K562 (cell line): ENCODE measurements around the gene BRPF1. TPM values are rescaled to one million over a fixed set of nuclear protein-coding genes. Genes with fewer than 3 reads are reported as not detected.

Experiments
- ATAC-seq: fragments of 200-7000 bp; cut with Tn5 transposase; 3 replicates; pipeline ENCODE4 v1.9.1; 2020; ENCODE audit warnings: moderate library complexity
- BruUV-seq: library from RNA; stranded (reverse); fragments of 400-500 nt; replicated peaks from 2 replicates; lab custom pipeline; 2021; lab: Mats Ljungman, UMichigan
- CTCF ChIA-PET: fragments of 300-600 bp; formaldehyde crosslinking; extraction: SDS; loops from one replicate; lab custom pipeline; 2021; ENCODE audit warnings: low intra/inter-chr PET ratio; lab: Yijun Ruan, JAX
- POLR2A ChIA-PET: fragments of 300-600, 350-650 bp; sonication (Branson Sonifier 250); formaldehyde crosslinking; extraction: SDS; loops from one replicate; lab custom pipeline; 2021; ENCODE audit warnings: antibody characterized with exemption, inconsistent platforms; lab: Yijun Ruan, JAX
- DNase-seq, 4 experiments: peaks; one replicate each; pipeline versions ENCODE4 v3.0.0 to v3.0.0-alpha.2; 2011 to 2018; ENCODE audit warnings: low spot score in 3 of 4, mixed read lengths in 3 of 4; ENCODE audit errors: extremely low read depth in 1 of 4
- FAIRE-seq: peaks from 2 replicates; lab custom pipeline; 2011; peaks lifted over from hg19 to GRCh38; lab: Jason Lieb, UNC
- H2AFZ ChIP-seq: 2 replicates; pipeline ENCODE4 v1.6.0; 2011; ENCODE audit warnings: low read depth, low read length, control low read depth, inconsistent platforms
- H3K27ac ChIP-seq: fragments of 200-600 bp; 3 replicates; pipeline ENCODE4 v1.8.0; 2011; ENCODE audit warnings: low read depth, mild to moderate bottlenecking, control low read depth, inconsistent platforms, low read length, moderate library complexity, mixed read lengths; ENCODE audit errors: extremely low read depth
- H3K27me3 ChIP-seq, 2 experiments: fragments of 300-600 bp in 1 of 2; 2 replicates in 1 of 2; 3 replicates in 1 of 2; pipeline versions ENCODE4 v1.6.0 to v1.8.0; 2011; ENCODE audit warnings: inconsistent platforms in 2 of 2, low read length in 2 of 2, mild to moderate bottlenecking in 1 of 2, mixed read lengths in 1 of 2, moderate library complexity in 1 of 2; ENCODE audit not compliant: control insufficient read depth in 2 of 2, insufficient read depth in 2 of 2
- H3K36me3 ChIP-seq: fragments of 300-600 bp; 3 replicates; pipeline ENCODE4 v1.8.0; 2011; ENCODE audit warnings: mild to moderate bottlenecking, low read length, inconsistent platforms; ENCODE audit not compliant: control insufficient read depth, insufficient read depth
- H3K4me1 ChIP-seq, 2 experiments: fragments of 200-600 bp in 1 of 2; replicated peaks in 1 of 2; 2 replicates in 1 of 2; 3 replicates in 1 of 2; pipeline versions ENCODE4 v1.5.1 to v1.8.0; 2011; ENCODE audit warnings: inconsistent platforms in 2 of 2, low read length in 2 of 2, mild to moderate bottlenecking in 1 of 2, mixed read lengths in 1 of 2, moderate library complexity in 1 of 2; ENCODE audit not compliant: control insufficient read depth in 2 of 2, insufficient read depth in 2 of 2
- H3K4me2 ChIP-seq: 2 replicates; pipeline ENCODE4 v1.6.1; 2011; ENCODE audit warnings: low read length, control low read depth, inconsistent platforms, mixed read lengths; ENCODE audit not compliant: insufficient read depth
- H3K4me3 ChIP-seq: fragments of 200-600 bp; sonication (generic), shearing (Covaris generic); 2 replicates; pipeline ENCODE4 v1.5.1; 2016; ENCODE audit warnings: control low read depth, inconsistent platforms
- H3K79me2 ChIP-seq: fragments of 200-600 bp; 3 replicates; pipeline ENCODE4 v1.8.0; 2011; ENCODE audit warnings: low read length, inconsistent platforms; ENCODE audit not compliant: control insufficient read depth, insufficient read depth
- H3K9ac ChIP-seq, 2 experiments: 2 replicates each; pipeline versions ENCODE4 v1.6.0 to v1.6.1; 2011; ENCODE audit warnings: low read depth in 2 of 2, low read length in 2 of 2, control low read depth in 1 of 2, inconsistent platforms in 1 of 2, mild to moderate bottlenecking in 1 of 2, mixed read lengths in 1 of 2; ENCODE audit not compliant: insufficient read depth in 1 of 2
- H3K9me1 ChIP-seq: one replicate; pipeline ENCODE4 v1.6.0; 2011; ENCODE audit warnings: inconsistent platforms, mild to moderate bottlenecking, low read length, moderate library complexity; ENCODE audit not compliant: control insufficient read depth, insufficient read depth
- H3K9me3 ChIP-seq: replicated peaks from 2 replicates; pipeline ENCODE4 v1.5.1; 2011; ENCODE audit warnings: low read depth, low read length, inconsistent platforms; ENCODE audit not compliant: control insufficient read depth, insufficient read depth
- H4K20me1 ChIP-seq: replicated peaks from 2 replicates; pipeline ENCODE4 v1.6.1; 2011; ENCODE audit warnings: low read length, inconsistent platforms, mixed read lengths; ENCODE audit not compliant: control insufficient read depth, insufficient read depth
- EGR1 ChIP-seq: fragments of 450-650 bp; conservative IDR thresholded peaks from 2 replicates; pipeline ENCODE4 v1.6.1; 2017; ENCODE audit warnings: mild to moderate bottlenecking
- MCM7 ChIP-seq, 2 experiments: fragments of 450-650 bp; IDR thresholded peaks; 2 replicates each; pipeline ENCODE4 v1.6.1; 2016 to 2018
- RBBP5 ChIP-seq: fragments of 200-600 bp; sonication (generic); IDR thresholded peaks from 2 replicates; pipeline ENCODE4 v1.6.1; 2012; ENCODE audit warnings: borderline replicate concordance, mild to moderate bottlenecking, low read length, control low read depth, inconsistent platforms; ENCODE audit not compliant: insufficient read depth, poor library complexity, severe bottlenecking
- TAF1 ChIP-seq: IDR thresholded peaks from 2 replicates; pipeline ENCODE4 v1.6.1; 2011; ENCODE audit warnings: mild to moderate bottlenecking, low read length, moderate library complexity; ENCODE audit not compliant: insufficient read depth, control insufficient read depth, severe bottlenecking; ENCODE audit errors: extremely low read depth
- ZNF644 ChIP-seq: fragments of 200-800 bp; sonication (Bioruptor generic); IDR thresholded peaks from 2 replicates; pipeline ENCODE4 v1.6.1; 2016; ENCODE audit warnings: low read depth, missing genetic modification characterization, missing compliant biosample characterization
- WGBS: fragments of 100-300 bp; shearing (Covaris generic); methylation state at CpG from one replicate; pipeline ENCODE4 v1.1.6; 2016; ENCODE audit warnings: low coverage, mixed read lengths; ENCODE audit not compliant: insufficient coverage; ENCODE audit errors: missing lambda C conversion rate; 5-methylcytosine and 5-hydroxymethylcytosine counted together
- in situ Hi-C: fragments of 300-500 bp; cut with MboI; formaldehyde crosslinking; loops from 4 replicates; pipeline ENCODE4 v1.15.0; 2018; ENCODE audit warnings: inconsistent platforms, mixed read lengths
- intact Hi-C: fragments of 100-400 bp; cut with micrococcal nuclease; formaldehyde crosslinking; loops from 2 replicates; pipeline ENCODE4 v1.14.2; 2022
- polyA plus RNA-seq, 8 experiments: library from polyadenylated mRNA; depleted of rRNA in 4 of 8; stranded (reverse) in 5 of 8; unstranded in 3 of 8; fragments of >200 nt; fragmentation: Nextera tagmentation in 2 of 8; fragmentation: Illumina TruSeq in 1 of 8; extraction: Ambion mirVana in 2 of 8; extraction: Trizol in 1 of 8; gene quantifications; 2 replicates each; pipeline versions ENCODE4 v1.2.1 to v1.2.3, GENCODE V29; 2011 to 2014; ENCODE audit warnings: inconsistent platforms in 1 of 8, missing spikeins in 1 of 8
- total RNA-seq, 7 experiments: library from RNA; depleted of rRNA in 6 of 7; stranded (reverse); fragments of >200 nt in 6 of 7; fragmentation: Illumina TruSeq in 2 of 7; extraction: Trizol in 2 of 7; gene quantifications; 2 replicates each; pipeline versions ENCODE4 v1.2.1 to v1.2.3, GENCODE V29; 2011 to 2021; ENCODE audit warnings: low replicate concordance in 1 of 7
- TF ChIP-seq, protein P1 (sequence below): sonication (generic); formaldehyde crosslinking; IDR thresholded peaks from 2 replicates; pipeline ENCODE4 v1.8.0; 2023; ENCODE audit warnings: missing genetic modification reagents, mild to moderate bottlenecking, borderline replicate concordance
- TF ChIP-seq, protein P2 (sequence below), 2 experiments: fragments of 450-650 bp in 1 of 2; sonication (generic) in 1 of 2; formaldehyde crosslinking; conservative IDR thresholded peaks; 2 replicates each; pipeline versions ENCODE4 v1.4.0 to v1.8.1; 2020 to 2022; ENCODE audit warnings: mild to moderate bottlenecking in 1 of 2, missing genetic modification reagents in 1 of 2

BRPF1 gene
- total and polyA plus RNA-seq, 9 of the 15 experiments (the other 6 are each of a cell fraction or from before 2014, with no cell fraction given): 1.1 to 40.2 (median 23.5) TPM

DNA sequence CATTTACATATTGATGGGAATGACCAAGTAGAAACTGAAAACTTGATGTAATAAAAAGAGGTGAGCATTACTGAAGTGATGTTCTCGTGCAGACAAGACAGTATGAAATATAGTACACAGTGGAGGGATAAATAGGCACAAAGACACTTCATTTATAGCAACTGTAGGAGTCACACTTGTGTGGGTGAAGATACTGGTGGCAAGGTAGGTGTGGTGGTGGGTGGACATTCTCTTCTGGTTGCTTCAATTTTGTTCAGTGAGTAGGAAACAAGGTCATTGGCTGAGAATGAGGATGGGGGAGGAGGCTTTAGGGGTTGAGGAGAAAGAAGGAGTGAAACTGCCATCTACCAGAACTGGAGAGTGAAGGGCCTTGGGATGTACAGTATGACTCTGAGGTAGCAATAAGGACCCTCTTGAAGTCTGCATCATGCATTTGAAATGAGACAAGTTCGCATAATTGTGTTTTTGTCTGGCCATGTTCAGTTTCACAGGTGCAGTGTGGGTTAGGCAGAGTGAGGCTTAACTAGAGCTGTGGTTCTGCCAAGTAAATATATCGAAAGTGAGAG, 21.3 kb upstream of the BRPF1 start:
- peaks cover 1 to 3% of the 10 kb centered on the region in 2 experiments; a peak in 2 of 5 replicates for H3K4me1 ChIP-seq
- no peaks in the 10 kb centered on the region for H3K36me3 ChIP-seq
- H3K27me3 ChIP-seq: peaks cover 32 to 37% of the 10 kb centered on the region in 2 experiments
- H2AFZ ChIP-seq: no peak overlapping the region
- peak; percentile 52 for FAIRE-seq
- in situ Hi-C loops: no loop called here
- ChIA-PET CTCF (no interaction called here), POLR2A (interaction anchor here (1.4 kb wide), 1 partner anchor 11 kb away, joined by 4 read pairs; no protein-coding TSS in a partner anchor)
- intact Hi-C loops: loop anchor here (10.0 kb wide), 2 partner anchors 125 to 355 kb away; no protein-coding TSS in a partner anchor
- no peaks in the 10 kb centered on the region for H4K20me1 ChIP-seq
- TF ChIP-seq, protein P1, sequence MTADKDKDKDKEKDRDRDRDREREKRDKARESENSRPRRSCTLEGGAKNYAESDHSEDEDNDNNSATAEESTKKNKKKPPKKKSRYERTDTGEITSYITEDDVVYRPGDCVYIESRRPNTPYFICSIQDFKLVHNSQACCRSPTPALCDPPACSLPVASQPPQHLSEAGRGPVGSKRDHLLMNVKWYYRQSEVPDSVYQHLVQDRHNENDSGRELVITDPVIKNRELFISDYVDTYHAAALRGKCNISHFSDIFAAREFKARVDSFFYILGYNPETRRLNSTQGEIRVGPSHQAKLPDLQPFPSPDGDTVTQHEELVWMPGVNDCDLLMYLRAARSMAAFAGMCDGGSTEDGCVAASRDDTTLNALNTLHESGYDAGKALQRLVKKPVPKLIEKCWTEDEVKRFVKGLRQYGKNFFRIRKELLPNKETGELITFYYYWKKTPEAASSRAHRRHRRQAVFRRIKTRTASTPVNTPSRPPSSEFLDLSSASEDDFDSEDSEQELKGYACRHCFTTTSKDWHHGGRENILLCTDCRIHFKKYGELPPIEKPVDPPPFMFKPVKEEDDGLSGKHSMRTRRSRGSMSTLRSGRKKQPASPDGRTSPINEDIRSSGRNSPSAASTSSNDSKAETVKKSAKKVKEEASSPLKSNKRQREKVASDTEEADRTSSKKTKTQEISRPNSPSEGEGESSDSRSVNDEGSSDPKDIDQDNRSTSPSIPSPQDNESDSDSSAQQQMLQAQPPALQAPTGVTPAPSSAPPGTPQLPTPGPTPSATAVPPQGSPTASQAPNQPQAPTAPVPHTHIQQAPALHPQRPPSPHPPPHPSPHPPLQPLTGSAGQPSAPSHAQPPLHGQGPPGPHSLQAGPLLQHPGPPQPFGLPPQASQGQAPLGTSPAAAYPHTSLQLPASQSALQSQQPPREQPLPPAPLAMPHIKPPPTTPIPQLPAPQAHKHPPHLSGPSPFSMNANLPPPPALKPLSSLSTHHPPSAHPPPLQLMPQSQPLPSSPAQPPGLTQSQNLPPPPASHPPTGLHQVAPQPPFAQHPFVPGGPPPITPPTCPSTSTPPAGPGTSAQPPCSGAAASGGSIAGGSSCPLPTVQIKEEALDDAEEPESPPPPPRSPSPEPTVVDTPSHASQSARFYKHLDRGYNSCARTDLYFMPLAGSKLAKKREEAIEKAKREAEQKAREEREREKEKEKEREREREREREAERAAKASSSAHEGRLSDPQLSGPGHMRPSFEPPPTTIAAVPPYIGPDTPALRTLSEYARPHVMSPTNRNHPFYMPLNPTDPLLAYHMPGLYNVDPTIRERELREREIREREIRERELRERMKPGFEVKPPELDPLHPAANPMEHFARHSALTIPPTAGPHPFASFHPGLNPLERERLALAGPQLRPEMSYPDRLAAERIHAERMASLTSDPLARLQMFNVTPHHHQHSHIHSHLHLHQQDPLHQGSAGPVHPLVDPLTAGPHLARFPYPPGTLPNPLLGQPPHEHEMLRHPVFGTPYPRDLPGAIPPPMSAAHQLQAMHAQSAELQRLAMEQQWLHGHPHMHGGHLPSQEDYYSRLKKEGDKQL (CRISPR knock-in tag): no peak
- TF ChIP-seq RBBP5: no peak
- peak in 1 of 2 experiments; percentile 55; a peak in 1 of 4 replicates for TF ChIP-seq MCM7 (IDR thresholded peaks at IDR 0.05)
- TF ChIP-seq TAF1: no peak
- TF ChIP-seq, protein P2, sequence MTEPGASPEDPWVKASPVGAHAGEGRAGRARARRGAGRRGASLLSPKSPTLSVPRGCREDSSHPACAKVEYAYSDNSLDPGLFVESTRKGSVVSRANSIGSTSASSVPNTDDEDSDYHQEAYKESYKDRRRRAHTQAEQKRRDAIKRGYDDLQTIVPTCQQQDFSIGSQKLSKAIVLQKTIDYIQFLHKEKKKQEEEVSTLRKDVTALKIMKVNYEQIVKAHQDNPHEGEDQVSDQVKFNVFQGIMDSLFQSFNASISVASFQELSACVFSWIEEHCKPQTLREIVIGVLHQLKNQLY (CRISPR knock-in tag; conservative IDR thresholded peaks at IDR 0.05): no peak
- TF ChIP-seq ZNF644 (tag): no peak
- 0 out of 2 replicates have a peak, but pooled peaks have one; percentile 25 for TF ChIP-seq EGR1
- ATAC-seq: no peak; the same call in 1 of the 3 replicates
- H3K79me2 ChIP-seq: no peaks in the 10 kb centered on the region
- no peak overlapping the region for H3K9ac ChIP-seq
- WGBS: 7% methylated on average over 3 of the region's 3 CpGs
- H3K4me2 ChIP-seq: no peak overlapping the region
- DNase-seq: no peak
- H3K4me3 ChIP-seq: no peak overlapping the region
- no peak overlapping the region for H3K27ac ChIP-seq
- no TSS peak for BruUV-seq
- H3K9me1 ChIP-seq: no peaks in the 10 kb centered on the region
- no peaks in the 10 kb centered on the region for H3K9me3 ChIP-seq
